Measurements from ENCODE around the gene SEC22A.
A peak's percentile ranks its signal among the peaks of the same experiment; 100 is the strongest.

SEC22A gene

DNA sequence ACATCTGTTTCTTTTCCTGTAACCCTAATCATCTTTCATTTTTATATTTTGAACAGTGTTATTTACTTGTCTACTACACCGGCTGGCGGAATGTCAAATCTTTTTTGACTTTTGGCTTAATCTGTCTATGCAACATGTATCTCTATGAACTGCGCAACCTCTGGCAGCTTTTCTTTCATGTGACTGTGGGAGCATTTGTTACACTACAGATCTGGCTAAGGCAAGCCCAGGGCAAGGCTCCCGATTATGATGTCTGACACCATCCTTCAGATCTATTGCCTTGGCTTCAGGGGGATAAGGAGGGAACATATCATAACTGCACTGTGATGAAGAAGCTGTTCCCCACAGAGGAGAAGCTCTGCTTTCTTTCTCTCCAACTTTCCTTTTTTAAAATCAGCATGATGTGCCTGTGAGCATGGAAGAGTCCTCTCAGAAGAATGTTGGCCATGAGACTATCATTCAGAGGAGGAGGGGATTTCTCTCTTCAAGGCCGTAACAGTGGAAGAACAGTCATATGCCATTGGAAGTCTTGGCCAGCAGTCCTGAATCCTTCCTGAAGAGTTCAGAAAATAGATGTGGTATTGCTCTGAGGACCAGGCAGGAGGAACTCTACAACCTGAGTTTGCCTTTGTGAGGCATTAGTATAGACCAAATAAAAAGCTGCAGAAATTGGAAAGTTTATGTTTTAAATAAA, 69.9 kb downstream of the SEC22A start:
- TF ChIP-seq CTCF (IDR thresholded peaks at IDR 0.05; ENCODE audit: insufficient read depth, low read depth, low read length, missing control alignments) = no peak
- DNase-seq (ENCODE audit: low read depth) = no peak
- H3K4me3 ChIP-seq (ENCODE audit: low read length) = no peak overlapping the region

DNA sequence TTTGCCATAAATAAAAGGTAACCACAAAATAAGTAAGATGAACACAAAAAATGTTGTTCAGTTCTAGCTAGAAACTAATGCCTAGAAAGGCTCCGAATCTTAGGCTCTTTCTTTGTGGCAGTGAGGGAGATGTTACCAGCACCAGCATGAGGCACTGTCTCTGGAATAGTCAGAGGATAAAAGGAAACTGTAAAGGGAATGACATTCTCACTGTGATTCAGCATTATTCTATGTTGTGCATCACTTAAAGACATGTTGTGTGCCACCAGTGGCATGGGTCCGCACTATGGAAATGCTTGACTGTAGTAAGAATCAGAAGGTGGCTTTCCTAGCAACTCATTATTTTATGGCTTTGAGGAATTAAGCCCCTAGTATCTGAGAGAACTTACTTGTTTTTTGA, 70.8 kb downstream of the SEC22A start:
- H3K4me3 ChIP-seq (ENCODE audit: low read length) = no peak overlapping the region
- DNase-seq (ENCODE audit: low read depth) = peak; percentile 63
- TF ChIP-seq CTCF (IDR thresholded peaks at IDR 0.05; ENCODE audit: insufficient read depth, low read depth, low read length, missing control alignments) = no peak

DNA sequence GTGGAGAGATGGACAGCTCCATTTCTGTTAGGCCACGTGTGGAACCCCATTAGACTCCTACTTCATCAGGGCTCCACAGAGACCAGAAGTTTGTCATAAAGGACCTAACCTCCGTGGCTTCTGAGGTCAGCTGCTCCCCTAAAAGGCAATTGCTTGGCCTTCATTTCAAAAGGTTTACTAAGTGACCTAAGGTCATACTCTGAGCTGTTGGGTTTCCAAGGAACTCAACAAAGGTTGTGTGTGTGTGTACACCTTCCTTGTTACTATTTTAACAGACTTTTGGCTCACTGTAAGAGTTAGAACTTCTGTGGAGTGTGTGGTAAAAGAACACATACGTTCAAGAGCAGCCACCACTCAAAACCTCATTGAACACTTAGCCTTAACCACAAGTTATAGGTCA, 73.9 kb downstream of the SEC22A start:
- TF ChIP-seq CTCF (IDR thresholded peaks at IDR 0.05; ENCODE audit: insufficient read depth, low read depth, low read length, missing control alignments) = no peak
- H3K4me3 ChIP-seq (ENCODE audit: low read length) = no peak overlapping the region
- DNase-seq (ENCODE audit: low read depth) = no peak

DNA sequence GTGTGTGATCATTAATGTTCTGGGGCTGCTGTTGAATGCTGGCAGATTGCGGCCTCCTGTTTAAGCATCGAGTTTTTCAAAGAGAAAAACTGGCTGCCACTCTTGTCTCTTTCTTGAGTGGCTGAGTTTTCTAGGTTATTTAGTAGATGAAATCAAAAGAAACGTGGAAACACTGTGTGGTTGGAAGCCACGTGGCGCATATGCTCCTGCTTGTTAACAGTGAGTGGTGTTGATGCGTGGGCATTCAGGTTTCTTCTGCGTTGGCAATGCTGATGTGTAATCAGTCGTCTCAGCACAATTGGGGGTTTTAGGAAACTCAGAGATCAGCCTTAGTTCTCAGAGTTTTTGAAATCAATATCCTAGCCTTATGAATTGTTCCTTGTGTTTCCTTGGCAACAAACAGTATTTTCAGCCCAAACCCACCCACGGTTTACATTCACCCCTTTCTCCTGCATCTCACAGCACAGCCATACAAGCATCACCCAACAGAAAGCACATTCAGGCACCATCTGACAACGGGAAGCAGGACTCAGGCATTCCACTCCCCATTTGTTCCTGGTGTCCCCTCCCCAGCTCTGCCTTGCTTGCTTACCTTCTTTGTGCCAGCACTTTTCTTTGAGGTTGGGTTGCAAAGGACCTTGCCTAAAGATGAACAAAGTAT, 74.7 kb downstream of the SEC22A start:
- no peak for TF ChIP-seq CTCF (IDR thresholded peaks at IDR 0.05; ENCODE audit: insufficient read depth, low read depth, low read length, missing control alignments)
- H3K4me3 ChIP-seq (ENCODE audit: low read length) = no peak overlapping the region
- no peak for DNase-seq (ENCODE audit: low read depth)

GRCh38 chr3:123277106-123277505, 75.4 kb downstream of the SEC22A start:
- TF ChIP-seq CTCF (IDR thresholded peaks at IDR 0.05; ENCODE audit: insufficient read depth, low read depth, low read length, missing control alignments) = no peak
- DNase-seq (ENCODE audit: low read depth) = no peak
- no peak overlapping the region for H3K4me3 ChIP-seq (ENCODE audit: low read length)

- DNase-seq (ENCODE audit: low read depth) = no peak
- TF ChIP-seq CTCF (IDR thresholded peaks at IDR 0.05; ENCODE audit: insufficient read depth, low read depth, low read length, missing control alignments) = no peak
Measured at GRCh38 chr3:123278446-123278845, 76.7 kb downstream of the SEC22A start.

DNA sequence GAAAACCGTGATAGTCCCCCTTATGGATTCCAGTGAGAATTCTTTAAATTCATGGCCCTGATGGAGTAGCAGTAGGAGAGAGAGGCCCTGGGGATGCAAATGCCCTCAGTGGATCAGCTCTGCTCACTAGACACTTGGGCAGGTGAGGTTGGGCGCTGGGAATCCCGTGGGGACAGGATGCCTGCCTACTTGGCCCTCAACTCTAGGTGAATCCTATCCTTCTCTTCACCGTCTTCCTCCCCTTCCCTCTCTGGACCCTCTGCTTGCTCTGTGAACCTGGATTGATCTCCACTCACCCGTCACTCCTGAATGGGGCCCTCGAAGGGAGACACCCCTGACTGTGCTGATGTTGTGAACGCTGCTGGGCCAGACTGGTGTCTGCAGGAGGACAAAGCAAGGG, 77.4 kb downstream of the SEC22A start:
- H3K4me3 ChIP-seq (ENCODE audit: low read length) = no peak overlapping the region
- no peak for TF ChIP-seq CTCF (IDR thresholded peaks at IDR 0.05; ENCODE audit: insufficient read depth, low read depth, low read length, missing control alignments)
- no peak for DNase-seq (ENCODE audit: low read depth)

More at GRCh38 chr3:123278446-123278845, 76.7 kb downstream of the SEC22A start:
- no peak overlapping the region for H3K4me3 ChIP-seq (ENCODE audit: low read length)

Measured in epithelial cell of esophagus (primary cell).